ENCODE data around the gene DCBLD2.

DNA sequence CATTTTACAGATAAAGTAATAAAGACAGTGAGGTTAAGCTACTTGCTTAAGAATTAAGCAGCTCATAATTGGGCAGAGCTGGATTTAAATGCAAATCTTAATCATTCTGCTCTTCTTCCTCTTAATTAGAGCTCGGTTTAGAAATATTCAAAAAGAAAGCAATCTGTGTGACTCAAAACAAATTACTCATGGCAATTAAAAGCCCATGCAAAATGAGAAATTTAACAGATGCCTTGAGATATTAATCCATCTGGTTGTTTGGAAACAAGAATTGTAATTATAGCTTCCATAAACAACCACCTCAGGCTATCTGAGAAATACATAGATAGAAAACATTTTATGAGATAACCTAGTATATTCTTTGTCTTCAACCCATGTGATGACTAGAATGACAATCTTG, 44.2 kb upstream of the DCBLD2 start:
- TF ChIP-seq EZH2phosphoT487 (IDR thresholded peaks at IDR 0.05; ENCODE audit: insufficient read depth, low read depth) (no peak), EZH2 (IDR thresholded peaks at IDR 0.05; ENCODE audit: insufficient read depth, poor library complexity, severe bottlenecking) (no peak)

Measured in GM23248 (cell line).